ENCODE measurements around the gene SEMA5B. TPM values are rescaled to one million over a fixed set of nuclear protein-coding genes. Genes with fewer than 3 reads are reported as not detected.
A peak's percentile ranks its signal among the peaks of the same experiment; 100 is the strongest.

SEMA5B gene
- total and polyA plus RNA-seq, 2 of the 4 experiments (the other 2 are of a cell fraction) = not detected

GRCh38 chr3:123036352-123037014 is 8.9 kb upstream of the SEMA5B start:
- ChIA-PET POLR2A (ENCODE audit: unreplicated experiment) (no interaction called here), CTCF (interaction anchor here (0.6 to 0.8 kb wide), 2 partner anchors 9 to 56 kb away, joined by 3 to 5 read pairs; partner anchors contain the start of gene SEMA5B)
- Histone ChIP-seq H2AK5ac (ENCODE audit: low read depth, low read length) (no peak overlapping the region), H3K27ac (ENCODE audit: insufficient read depth, low read length) (no peak overlapping the region), H3K27me3 (ENCODE audit: control insufficient read depth, insufficient read depth, low read length) (peaks cover 76% of the 10 kb centered on the region), H3K23ac (ENCODE audit: low read depth, low read length) (no peak overlapping the region), H3K9me1 (ENCODE audit: insufficient read depth, low read length) (0 out of 2 replicates have a peak, but pooled peaks cover 2% of the 10 kb centered on the region), H3K56ac (ENCODE audit: extremely low read depth, insufficient read depth, low read length) (no peak overlapping the region), H4K5ac (ENCODE audit: low read depth, low read length) (no peak overlapping the region), H3K4ac (ENCODE audit: low read depth, low read length) (no peak overlapping the region), H3K4me2 (ENCODE audit: low read depth, low read length) (no peak overlapping the region), H3K4me1 (ENCODE audit: control insufficient read depth, insufficient read depth, low read length) (no peaks in the 10 kb centered on the region; the same call in 1 of the 2 replicates), H3K36me3 (ENCODE audit: control insufficient read depth, insufficient read depth, low read length) (no peaks in the 10 kb centered on the region), H4K8ac (ENCODE audit: low read depth in 2 of 2, low read length in 2 of 2) (no peak overlapping the region), H2BK15ac (ENCODE audit: low read depth, low read length) (no peak overlapping the region), H4K91ac (ENCODE audit: insufficient read depth, low read depth, low read length) (no peak overlapping the region), H3K79me1 (ENCODE audit: low read depth in 1 of 2, low read length in 2 of 2) (no peaks in the 10 kb centered on the region), H3K9ac (ENCODE audit: low read depth, low read length) (no peak overlapping the region), H3K14ac (replicated peaks; ENCODE audit: low read depth, low read length) (no peak overlapping the region), H2BK120ac (ENCODE audit: low read depth, low read length) (no peak overlapping the region), H3K18ac (ENCODE audit: low read depth, low read length) (no peak overlapping the region), H3K4me3 (ENCODE audit: insufficient read depth, low read depth, low read length) (no peak overlapping the region), H2AFZ (replicated peaks; ENCODE audit: low read length, poor library complexity) (no peak overlapping the region), H3K9me3 (ENCODE audit: control insufficient read depth, insufficient read depth, low read length) (no peaks in the 10 kb centered on the region), H2AK9ac (replicated peaks; ENCODE audit: low read depth, low read length, poor library complexity) (no peak overlapping the region), H4K20me1 (ENCODE audit: insufficient read depth, low read length) (no peaks in the 10 kb centered on the region), H2BK5ac (ENCODE audit: low read depth, low read length, poor library complexity, severe bottlenecking) (no peak overlapping the region), H2BK20ac (ENCODE audit: low read depth, low read length) (no peak overlapping the region)
- no TSS peak for BruUV-seq (replicated peaks)
- intact Hi-C loops (cut with micrococcal nuclease) (no loop called here), in situ Hi-C loops (cut with MboI; ENCODE audit: low sequenced_read_pairs) (no loop called here), dilution Hi-C loops (cut with HindIII; ENCODE audit: low sequenced_read_pairs, unreplicated experiment) (no loop called here)
- TF ChIP-seq SMC3 (IDR thresholded peaks at IDR 0.05; ENCODE audit: low read depth, low read length) = no peak
- peak; percentile 88 for TF ChIP-seq CEBPB (IDR thresholded peaks at IDR 0.05; ENCODE audit: low read depth, low read length)
- ATAC-seq (ENCODE audit: low read depth) (peak; percentile 80), DNase-seq (peak; percentile 66)
- WGBS, 2 experiments (ENCODE audit: extremely low coverage in 2 of 2, insufficient read length in 1 of 2) = no CpG with 5 or more reads among the region's 8 CpGs

All from IMR-90 (cell line).